ENCODE results near the gene ST6GALNAC6. TPM values are rescaled to one million over a fixed set of nuclear protein-coding genes. Genes with fewer than 3 reads are reported as not detected.

The ST6GALNAC6 gene
- total and polyA plus RNA-seq, 2 of the 8 experiments (the other 6 are each of a cell fraction or from before 2014, with no cell fraction given), result 43.7 to 64.4 TPM

GRCh38 chr9:127884427-127884911, 14.9 kb downstream of the ST6GALNAC6 start:
- Histone ChIP-seq H2AFZ (ENCODE audit: low read length) (no peak overlapping the region), H3K18ac (ENCODE audit: extremely low read depth, low read length) (no peak overlapping the region), H3K36me3 (ENCODE audit: control insufficient read depth in 2 of 4, insufficient read depth in 4 of 4, low read length in 3 of 4) (peaks cover 0 to 14% (median 8%) of the 10 kb centered on the region in 4 experiments; a peak in 4 of 8 replicates), H4K5ac (ENCODE audit: insufficient read length, low read depth, low read length) (no peak overlapping the region), H2BK15ac (ENCODE audit: low read length) (no peak overlapping the region), H3K27me3 (replicated peaks in 1 of 4; ENCODE audit: control insufficient read depth in 3 of 4, extremely low read depth in 1 of 4, insufficient read depth in 3 of 4, low read length in 3 of 4) (no peaks in the 10 kb centered on the region), H2BK120ac (replicated peaks; ENCODE audit: low read depth, low read length) (no peak overlapping the region), H4K20me1 (replicated peaks in 1 of 2; ENCODE audit: control insufficient read depth in 1 of 2, insufficient read depth in 2 of 2, low read length in 2 of 2) (peaks cover 0 to 2% of the 10 kb centered on the region in 2 experiments), H2BK5ac (ENCODE audit: low read depth, low read length) (no peak overlapping the region; the same call in 1 of the 2 replicates), H3K4me2 (ENCODE audit: insufficient read depth in 1 of 2, low read depth in 2 of 2, low read length in 2 of 2) (no peak overlapping the region), H3K79me1 (ENCODE audit: low read depth, low read length) (no peaks in the 10 kb centered on the region), H3K4me1 (replicated peaks in 1 of 4; ENCODE audit: control insufficient read depth in 3 of 4, insufficient read depth in 4 of 4, low read length in 3 of 4) (no peaks in the 10 kb centered on the region; a peak in 3 of 7 replicates), H3K27ac (ENCODE audit: low read depth, low read length) (no peak overlapping the region), H2BK20ac (ENCODE audit: low read length) (no peak overlapping the region), H4K91ac (replicated peaks; ENCODE audit: insufficient read length, low read length) (no peak overlapping the region), H2AK5ac (ENCODE audit: low read depth, low read length) (no peak overlapping the region; the same call in 1 of the 2 replicates), H2BK12ac (ENCODE audit: low read depth, low read length) (no peak overlapping the region), H3K23me2 (ENCODE audit: low read depth, low read length) (no peaks in the 10 kb centered on the region), H3K14ac (ENCODE audit: insufficient read length) (no peak overlapping the region), H3K9ac (replicated peaks in 1 of 4; ENCODE audit: extremely low read depth in 1 of 4, low read depth in 3 of 4, low read length in 3 of 4) (no peak overlapping the region; a peak in 1 of 7 replicates), H3K23ac (ENCODE audit: insufficient read length) (no peak overlapping the region), H3K4ac (replicated peaks; ENCODE audit: insufficient read length, low read depth, low read length) (no peak overlapping the region), H3K56ac (replicated peaks; ENCODE audit: insufficient read length, low read depth, low read length) (no peak overlapping the region), H4K8ac (ENCODE audit: extremely low read depth, insufficient read depth, low read length) (no peak overlapping the region), H3K4me3 (ENCODE audit: extremely low read depth in 1 of 4, insufficient read depth in 2 of 4, low read depth in 3 of 4, low read length in 4 of 4) (no peak overlapping the region), H3K79me2 (ENCODE audit: control insufficient read depth in 1 of 2, insufficient read depth in 2 of 2, low read length in 2 of 2) (no peaks in the 10 kb centered on the region), H3K9me3 (ENCODE audit: insufficient read depth in 2 of 2, low read depth in 1 of 2, low read length in 1 of 2) (no peaks in the 10 kb centered on the region)
- POLR2A ChIA-PET (ENCODE audit: partially characterized antibody), result interaction anchor here (0.8 to 8.6 kb wide), 8 partner anchors 9 to 82 kb away, joined by 3 to 91 read pairs (median 4); partner anchors contain the start of genes PIP5KL1 and ST6GALNAC6
- no peak for FAIRE-seq
- CTCF ChIA-PET (ENCODE audit: partially characterized antibody), result interaction anchor here (0.7 to 2.2 kb wide), 11 partner anchors 9 to 150 kb away, joined by 3 to 10 read pairs (median 5); partner anchors contain the start of genes ST6GALNAC4 and TOR2A
- DNase-seq (ENCODE audit: low read depth in 1 of 2, low spot score in 2 of 2), result no peak
- whole genome bisulfite sequencing, 2 experiments (ENCODE audit: extremely low coverage in 1 of 2, insufficient coverage in 1 of 2, insufficient read length in 1 of 2, insufficient replicate concordance in 2 of 2, low coverage in 1 of 2, low lambda C conversion rate in 2 of 2, missing lambda C conversion rate in 1 of 2), result 89% methylated on average over 11 of the region's 11 CpGs; no CpG with 5 or more reads in 1 of the 2 experiments
- TF ChIP-seq CHD2 (IDR thresholded peaks at IDR 0.05; ENCODE audit: low read length), result no peak
- TF ChIP-seq RFX5 (IDR thresholded peaks at IDR 0.05; ENCODE audit: borderline replicate concordance, low read depth, low read length), result no peak
- no peak for TF ChIP-seq SP4 (IDR thresholded peaks at IDR 0.05; ENCODE audit: low read length)
- TF ChIP-seq, protein P1, sequence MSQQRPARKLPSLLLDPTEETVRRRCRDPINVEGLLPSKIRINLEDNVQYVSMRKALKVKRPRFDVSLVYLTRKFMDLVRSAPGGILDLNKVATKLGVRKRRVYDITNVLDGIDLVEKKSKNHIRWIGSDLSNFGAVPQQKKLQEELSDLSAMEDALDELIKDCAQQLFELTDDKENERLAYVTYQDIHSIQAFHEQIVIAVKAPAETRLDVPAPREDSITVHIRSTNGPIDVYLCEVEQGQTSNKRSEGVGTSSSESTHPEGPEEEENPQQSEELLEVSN (IDR thresholded peaks at IDR 0.05), result no peak
- TF ChIP-seq YY1 (IDR thresholded peaks at IDR 0.05; ENCODE audit: low read depth, low read length), result no peak
- TF ChIP-seq GTF2F1 (IDR thresholded peaks at IDR 0.05; ENCODE audit: borderline replicate concordance, low read depth, low read length), result no peak
- no peak for TF ChIP-seq POLR2A (IDR thresholded peaks at IDR 0.05; ENCODE audit: control extremely low read depth in 1 of 2, low read depth in 2 of 2, low read length in 2 of 2)
- no peak for TF ChIP-seq HDAC6 (IDR thresholded peaks at IDR 0.05; ENCODE audit: low read depth, low read length)
- TF ChIP-seq SIN3A (conservative IDR thresholded peaks at IDR 0.05 in 1 of 2, IDR thresholded peaks at IDR 0.05 in 1 of 2; ENCODE audit: low read depth in 1 of 2, low read length in 2 of 2), result no peak
- TF ChIP-seq SAP30 (IDR thresholded peaks at IDR 0.05; ENCODE audit: insufficient read depth, insufficient replicate concordance, low read length), result no peak
- no peak for TF ChIP-seq CEBPB (IDR thresholded peaks at IDR 0.05; ENCODE audit: low read depth, low read length)
- no peak for TF ChIP-seq BRCA1 (IDR thresholded peaks at IDR 0.05; ENCODE audit: low read depth, low read length)
- no peak for TF ChIP-seq CREB1 (IDR thresholded peaks at IDR 0.05)
- TF ChIP-seq GABPA (IDR thresholded peaks at IDR 0.05; ENCODE audit: borderline replicate concordance, insufficient read depth, low read length), result no peak
